ENCODE results near the gene UBE2D3.

GRCh38 chr4:102843273-102843672 lies 15.9 kb upstream of the UBE2D3 start:
- no peak for TF ChIP-seq ZNF274 (IDR thresholded peaks at IDR 0.05; ENCODE audit: low read depth, low read length)
- TF ChIP-seq YY1 (IDR thresholded peaks at IDR 0.05; ENCODE audit: insufficient read depth, insufficient read length) = no peak

Data from NT2/D1 (cell line).